Measurements from ENCODE around the gene OLFML1.

DNA sequence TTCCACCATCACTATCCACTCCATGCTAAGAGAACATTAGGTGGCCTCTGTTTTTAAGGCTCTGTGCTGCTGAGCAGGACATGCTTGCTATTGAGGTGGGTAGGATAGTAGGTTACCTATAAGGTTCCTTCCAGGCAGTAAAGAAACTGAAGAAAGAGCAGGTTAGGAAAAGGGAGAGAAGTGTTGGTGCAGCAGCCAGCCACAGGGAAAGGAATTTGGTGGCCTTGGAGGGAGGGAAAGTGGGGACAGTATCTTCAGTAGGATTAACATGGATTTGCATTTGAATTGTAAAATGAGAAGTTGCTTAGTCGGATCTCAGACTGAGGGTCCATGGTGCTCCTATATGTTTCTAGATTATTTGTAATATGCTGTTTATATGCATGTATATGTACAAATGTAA, 49.2 kb upstream of the OLFML1 start:
- TF ChIP-seq, protein P1, sequence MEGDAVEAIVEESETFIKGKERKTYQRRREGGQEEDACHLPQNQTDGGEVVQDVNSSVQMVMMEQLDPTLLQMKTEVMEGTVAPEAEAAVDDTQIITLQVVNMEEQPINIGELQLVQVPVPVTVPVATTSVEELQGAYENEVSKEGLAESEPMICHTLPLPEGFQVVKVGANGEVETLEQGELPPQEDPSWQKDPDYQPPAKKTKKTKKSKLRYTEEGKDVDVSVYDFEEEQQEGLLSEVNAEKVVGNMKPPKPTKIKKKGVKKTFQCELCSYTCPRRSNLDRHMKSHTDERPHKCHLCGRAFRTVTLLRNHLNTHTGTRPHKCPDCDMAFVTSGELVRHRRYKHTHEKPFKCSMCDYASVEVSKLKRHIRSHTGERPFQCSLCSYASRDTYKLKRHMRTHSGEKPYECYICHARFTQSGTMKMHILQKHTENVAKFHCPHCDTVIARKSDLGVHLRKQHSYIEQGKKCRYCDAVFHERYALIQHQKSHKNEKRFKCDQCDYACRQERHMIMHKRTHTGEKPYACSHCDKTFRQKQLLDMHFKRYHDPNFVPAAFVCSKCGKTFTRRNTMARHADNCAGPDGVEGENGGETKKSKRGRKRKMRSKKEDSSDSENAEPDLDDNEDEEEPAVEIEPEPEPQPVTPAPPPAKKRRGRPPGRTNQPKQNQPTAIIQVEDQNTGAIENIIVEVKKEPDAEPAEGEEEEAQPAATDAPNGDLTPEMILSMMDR (IDR thresholded peaks at IDR 0.05): no peak
- TF ChIP-seq POLR2A (IDR thresholded peaks at IDR 0.05): no peak

Measured in right lobe of liver (tissue), 4 donors.